ENCODE results near the gene AQP1. TPM values are rescaled to one million over a fixed set of nuclear protein-coding genes. Genes with fewer than 3 reads are reported as not detected.
A peak's percentile ranks its signal among the peaks of the same experiment; 100 is the strongest.

AQP1 gene
- total and polyA plus RNA-seq, 10 of the 15 experiments (the other 5 are each of a cell fraction or from before 2014, with no cell fraction given), result 0.03 to 0.64 TPM; not detected in 8

DNA sequence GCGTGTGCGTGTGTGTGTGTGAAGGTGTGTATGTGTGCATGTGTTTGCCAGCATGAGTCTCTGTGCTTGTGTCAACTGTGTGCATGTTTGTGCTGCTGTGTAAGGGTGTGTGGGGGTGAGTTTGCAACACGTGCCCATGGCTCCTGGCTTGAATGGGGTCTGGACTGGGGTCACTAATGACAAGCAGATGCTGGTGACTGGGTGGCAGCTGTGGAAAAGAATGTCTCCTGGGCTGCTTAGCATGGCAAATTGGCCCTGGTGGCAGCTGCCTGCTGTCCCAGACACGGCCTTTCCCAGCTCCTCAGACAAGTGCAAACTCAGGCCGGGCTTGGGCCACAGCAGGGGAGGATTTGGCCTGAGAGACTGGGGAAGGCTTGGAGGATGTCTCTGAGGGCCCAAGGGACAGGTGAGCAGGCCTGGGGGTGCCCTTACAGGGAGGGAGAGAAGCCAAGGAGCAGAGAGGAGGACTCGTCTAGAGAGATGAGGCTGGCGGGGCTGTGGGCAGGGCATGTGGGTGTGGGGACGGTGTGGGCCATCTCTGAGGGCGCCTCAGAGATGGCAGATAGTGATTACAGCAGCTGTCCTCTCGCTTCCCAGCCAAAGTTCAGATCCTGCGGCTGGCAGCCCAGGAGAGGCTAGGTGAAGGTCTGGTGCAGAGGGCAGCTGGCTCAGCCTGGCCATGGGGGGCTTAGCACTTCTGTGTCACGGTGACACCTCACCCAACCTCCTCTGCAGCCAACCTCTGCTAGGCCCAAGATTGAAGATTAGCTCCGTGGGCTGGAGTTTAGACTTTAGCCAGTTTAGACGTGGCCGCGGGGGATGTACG, 1.5 kb downstream of the AQP1 start:
- ChIA-PET SMC1A (ENCODE audit: uncharacterized antibody, unreplicated experiment) (no interaction called here), POLR2A (no interaction called here), RAD21 (ENCODE audit: unreplicated experiment) (no interaction called here), CTCF (interaction anchor here (1.0 kb wide), 1 partner anchor 210 kb away, joined by 4 read pairs; no protein-coding TSS in a partner anchor)
- H3K9ac ChIP-seq (ENCODE audit: control insufficient read depth, insufficient read depth, low read length), result no peak overlapping the region
- H4K20me1 ChIP-seq (ENCODE audit: control insufficient read depth, insufficient read depth), result no peaks in the 10 kb centered on the region
- H3K4me1 ChIP-seq (ENCODE audit: control insufficient read depth, insufficient read depth, low read length), result no peaks in the 10 kb centered on the region
- no peak overlapping the region for H3K4me3 ChIP-seq
- H3K9me3 ChIP-seq (replicated peaks; ENCODE audit: control insufficient read depth, insufficient read depth, low read length), result no peaks in the 10 kb centered on the region
- no peak for FAIRE-seq
- H3K4me2 ChIP-seq (ENCODE audit: control insufficient read depth, insufficient read depth), result no peak overlapping the region
- no peak for ATAC-seq
- H3K27me3 ChIP-seq (replicated peaks in 1 of 2; ENCODE audit: control insufficient read depth in 2 of 2, insufficient read depth in 2 of 2, low read length in 1 of 2), result no peaks in the 10 kb centered on the region
- TF ChIP-seq, protein P1, sequence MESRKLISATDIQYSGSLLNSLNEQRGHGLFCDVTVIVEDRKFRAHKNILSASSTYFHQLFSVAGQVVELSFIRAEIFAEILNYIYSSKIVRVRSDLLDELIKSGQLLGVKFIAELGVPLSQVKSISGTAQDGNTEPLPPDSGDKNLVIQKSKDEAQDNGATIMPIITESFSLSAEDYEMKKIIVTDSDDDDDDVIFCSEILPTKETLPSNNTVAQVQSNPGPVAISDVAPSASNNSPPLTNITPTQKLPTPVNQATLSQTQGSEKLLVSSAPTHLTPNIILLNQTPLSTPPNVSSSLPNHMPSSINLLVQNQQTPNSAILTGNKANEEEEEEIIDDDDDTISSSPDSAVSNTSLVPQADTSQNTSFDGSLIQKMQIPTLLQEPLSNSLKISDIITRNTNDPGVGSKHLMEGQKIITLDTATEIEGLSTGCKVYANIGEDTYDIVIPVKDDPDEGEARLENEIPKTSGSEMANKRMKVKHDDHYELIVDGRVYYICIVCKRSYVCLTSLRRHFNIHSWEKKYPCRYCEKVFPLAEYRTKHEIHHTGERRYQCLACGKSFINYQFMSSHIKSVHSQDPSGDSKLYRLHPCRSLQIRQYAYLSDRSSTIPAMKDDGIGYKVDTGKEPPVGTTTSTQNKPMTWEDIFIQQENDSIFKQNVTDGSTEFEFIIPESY (IDR thresholded peaks at IDR 0.05), result no peak
- TF ChIP-seq, protein P2, sequence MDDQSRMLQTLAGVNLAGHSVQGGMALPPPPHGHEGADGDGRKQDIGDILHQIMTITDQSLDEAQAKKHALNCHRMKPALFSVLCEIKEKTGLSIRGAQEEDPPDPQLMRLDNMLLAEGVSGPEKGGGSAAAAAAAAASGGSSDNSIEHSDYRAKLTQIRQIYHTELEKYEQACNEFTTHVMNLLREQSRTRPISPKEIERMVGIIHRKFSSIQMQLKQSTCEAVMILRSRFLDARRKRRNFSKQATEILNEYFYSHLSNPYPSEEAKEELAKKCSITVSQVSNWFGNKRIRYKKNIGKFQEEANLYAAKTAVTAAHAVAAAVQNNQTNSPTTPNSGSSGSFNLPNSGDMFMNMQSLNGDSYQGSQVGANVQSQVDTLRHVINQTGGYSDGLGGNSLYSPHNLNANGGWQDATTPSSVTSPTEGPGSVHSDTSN (IDR thresholded peaks at IDR 0.05; ENCODE audit: insufficient replicate concordance, low read depth, low read length), result peak; percentile 23
- TF ChIP-seq, protein P3, sequence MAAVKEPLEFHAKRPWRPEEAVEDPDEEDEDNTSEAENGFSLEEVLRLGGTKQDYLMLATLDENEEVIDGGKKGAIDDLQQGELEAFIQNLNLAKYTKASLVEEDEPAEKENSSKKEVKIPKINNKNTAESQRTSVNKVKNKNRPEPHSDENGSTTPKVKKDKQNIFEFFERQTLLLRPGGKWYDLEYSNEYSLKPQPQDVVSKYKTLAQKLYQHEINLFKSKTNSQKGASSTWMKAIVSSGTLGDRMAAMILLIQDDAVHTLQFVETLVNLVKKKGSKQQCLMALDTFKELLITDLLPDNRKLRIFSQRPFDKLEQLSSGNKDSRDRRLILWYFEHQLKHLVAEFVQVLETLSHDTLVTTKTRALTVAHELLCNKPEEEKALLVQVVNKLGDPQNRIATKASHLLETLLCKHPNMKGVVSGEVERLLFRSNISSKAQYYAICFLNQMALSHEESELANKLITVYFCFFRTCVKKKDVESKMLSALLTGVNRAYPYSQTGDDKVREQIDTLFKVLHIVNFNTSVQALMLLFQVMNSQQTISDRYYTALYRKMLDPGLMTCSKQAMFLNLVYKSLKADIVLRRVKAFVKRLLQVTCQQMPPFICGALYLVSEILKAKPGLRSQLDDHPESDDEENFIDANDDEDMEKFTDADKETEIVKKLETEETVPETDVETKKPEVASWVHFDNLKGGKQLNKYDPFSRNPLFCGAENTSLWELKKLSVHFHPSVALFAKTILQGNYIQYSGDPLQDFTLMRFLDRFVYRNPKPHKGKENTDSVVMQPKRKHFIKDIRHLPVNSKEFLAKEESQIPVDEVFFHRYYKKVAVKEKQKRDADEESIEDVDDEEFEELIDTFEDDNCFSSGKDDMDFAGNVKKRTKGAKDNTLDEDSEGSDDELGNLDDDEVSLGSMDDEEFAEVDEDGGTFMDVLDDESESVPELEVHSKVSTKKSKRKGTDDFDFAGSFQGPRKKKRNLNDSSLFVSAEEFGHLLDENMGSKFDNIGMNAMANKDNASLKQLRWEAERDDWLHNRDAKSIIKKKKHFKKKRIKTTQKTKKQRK (IDR thresholded peaks at IDR 0.05; ENCODE audit: low read depth, low read length), result no peak
- TF ChIP-seq, protein P4, sequence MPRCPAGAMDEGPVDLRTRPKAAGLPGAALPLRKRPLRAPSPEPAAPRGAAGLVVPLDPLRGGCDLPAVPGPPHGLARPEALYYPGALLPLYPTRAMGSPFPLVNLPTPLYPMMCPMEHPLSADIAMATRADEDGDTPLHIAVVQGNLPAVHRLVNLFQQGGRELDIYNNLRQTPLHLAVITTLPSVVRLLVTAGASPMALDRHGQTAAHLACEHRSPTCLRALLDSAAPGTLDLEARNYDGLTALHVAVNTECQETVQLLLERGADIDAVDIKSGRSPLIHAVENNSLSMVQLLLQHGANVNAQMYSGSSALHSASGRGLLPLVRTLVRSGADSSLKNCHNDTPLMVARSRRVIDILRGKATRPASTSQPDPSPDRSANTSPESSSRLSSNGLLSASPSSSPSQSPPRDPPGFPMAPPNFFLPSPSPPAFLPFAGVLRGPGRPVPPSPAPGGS (IDR thresholded peaks at IDR 0.05; ENCODE audit: borderline replicate concordance, insufficient read depth, low read depth, low read length, poor library complexity, severe bottlenecking), result peak; percentile 88
- TF ChIP-seq, protein P5, sequence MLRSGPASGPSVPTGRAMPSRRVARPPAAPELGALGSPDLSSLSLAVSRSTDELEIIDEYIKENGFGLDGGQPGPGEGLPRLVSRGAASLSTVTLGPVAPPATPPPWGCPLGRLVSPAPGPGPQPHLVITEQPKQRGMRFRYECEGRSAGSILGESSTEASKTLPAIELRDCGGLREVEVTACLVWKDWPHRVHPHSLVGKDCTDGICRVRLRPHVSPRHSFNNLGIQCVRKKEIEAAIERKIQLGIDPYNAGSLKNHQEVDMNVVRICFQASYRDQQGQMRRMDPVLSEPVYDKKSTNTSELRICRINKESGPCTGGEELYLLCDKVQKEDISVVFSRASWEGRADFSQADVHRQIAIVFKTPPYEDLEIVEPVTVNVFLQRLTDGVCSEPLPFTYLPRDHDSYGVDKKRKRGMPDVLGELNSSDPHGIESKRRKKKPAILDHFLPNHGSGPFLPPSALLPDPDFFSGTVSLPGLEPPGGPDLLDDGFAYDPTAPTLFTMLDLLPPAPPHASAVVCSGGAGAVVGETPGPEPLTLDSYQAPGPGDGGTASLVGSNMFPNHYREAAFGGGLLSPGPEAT (IDR thresholded peaks at IDR 0.05; ENCODE audit: low read depth), result no peak
- TF ChIP-seq TCF3 (IDR thresholded peaks at IDR 0.05; ENCODE audit: borderline replicate concordance, insufficient read depth, low read depth, low read length), result 0 out of 2 replicates have a peak, but pooled peaks have one; percentile 40
- H3K79me2 ChIP-seq (ENCODE audit: control insufficient read depth, insufficient read depth, low read length), result no peaks in the 10 kb centered on the region
- WGBS (ENCODE audit: insufficient coverage, insufficient replicate concordance, low lambda C conversion rate, missing lambda C conversion rate), result 40% methylated on average over 17 of the region's 17 CpGs
- in situ Hi-C loops (cut with MboI), result no loop called here
- no peak for DNase-seq (ENCODE audit: low read depth, low spot score)
- no peaks in the 10 kb centered on the region for H3K36me3 ChIP-seq (ENCODE audit: control insufficient read depth in 2 of 2, insufficient read depth in 2 of 2, low read length in 1 of 2)
- intact Hi-C loops (cut with micrococcal nuclease; ENCODE audit: unreplicated experiment), result no loop called here
- H2AFZ ChIP-seq (ENCODE audit: control insufficient read depth, low read depth, low read length), result no peak overlapping the region
- BruUV-seq (replicated peaks), result no TSS peak
- H3K27ac ChIP-seq (ENCODE audit: control insufficient read depth, insufficient read depth), result no peak overlapping the region
